Embryonic facial prominence (tissue), 1 donor: Measurements from ENCODE around the gene PCDHA3.
"Not testable (repeated sequence)": the region's sequence is repeated elsewhere in the genome, so short reads cannot be mapped to it uniquely, and the experiment has no call there.

Experiments
- DNase-seq: peaks from one replicate; pipeline ENCODE4 v3.0.0-alpha.2; 2016; ENCODE audit errors: extremely low spot score

PCDHA3 gene

DNA sequence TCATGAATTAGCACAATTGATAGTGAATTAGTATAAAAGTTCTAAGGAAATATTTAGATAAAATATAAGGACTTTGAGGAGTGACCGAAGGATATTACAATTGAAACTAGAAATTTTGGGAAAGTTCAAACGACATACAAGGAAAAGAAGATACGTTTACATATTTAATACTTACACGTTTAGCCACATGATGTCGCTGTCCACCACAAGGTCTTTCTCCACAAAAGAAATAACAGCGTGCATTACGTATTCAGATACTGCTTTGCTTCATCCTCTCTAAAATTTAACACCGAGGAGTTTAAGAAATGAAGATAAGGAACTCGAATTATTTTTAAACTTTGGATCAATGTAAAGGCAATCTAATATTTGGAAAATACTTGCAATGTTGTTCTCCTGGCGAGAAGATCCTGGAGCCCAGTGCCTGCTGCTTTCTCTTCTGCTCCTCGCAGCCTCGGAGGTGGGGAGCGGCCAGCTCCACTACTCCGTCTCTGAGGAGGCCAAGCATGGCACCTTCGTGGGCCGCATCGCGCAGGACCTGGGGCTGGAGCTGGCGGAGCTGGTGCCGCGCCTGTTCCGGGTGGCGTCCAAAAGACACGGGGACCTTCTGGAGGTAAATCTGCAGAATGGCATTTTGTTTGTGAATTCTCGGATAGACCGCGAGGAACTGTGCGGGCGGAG, at the start of gene PCDHA3:
Gene PCDHA3 (plus strand): TSS at position 242 of the 678 bp plus-strand sequence.
- DNase-seq: no peak

DNA sequence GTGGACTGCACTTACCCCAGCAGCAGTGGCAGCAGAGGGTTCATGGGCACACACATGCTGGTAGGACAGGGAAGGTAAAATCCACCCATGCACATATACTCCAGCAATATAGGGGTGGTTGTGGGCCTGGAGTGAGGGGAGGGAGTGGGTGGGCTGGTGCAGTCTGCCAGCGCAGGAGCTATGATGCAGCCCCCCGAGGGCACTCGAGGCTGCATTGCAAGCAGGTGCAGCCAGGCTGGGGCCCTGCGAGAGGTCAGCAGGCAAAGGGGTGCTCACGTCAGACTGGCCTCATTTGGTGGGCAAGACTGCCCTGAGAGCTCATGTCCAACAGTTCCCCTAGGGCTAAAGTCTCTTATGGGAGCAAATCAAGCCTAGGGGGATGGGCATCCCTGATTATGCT, 47.3 kb upstream of the PCDHA3 start:
- DNase-seq: no peak

DNA sequence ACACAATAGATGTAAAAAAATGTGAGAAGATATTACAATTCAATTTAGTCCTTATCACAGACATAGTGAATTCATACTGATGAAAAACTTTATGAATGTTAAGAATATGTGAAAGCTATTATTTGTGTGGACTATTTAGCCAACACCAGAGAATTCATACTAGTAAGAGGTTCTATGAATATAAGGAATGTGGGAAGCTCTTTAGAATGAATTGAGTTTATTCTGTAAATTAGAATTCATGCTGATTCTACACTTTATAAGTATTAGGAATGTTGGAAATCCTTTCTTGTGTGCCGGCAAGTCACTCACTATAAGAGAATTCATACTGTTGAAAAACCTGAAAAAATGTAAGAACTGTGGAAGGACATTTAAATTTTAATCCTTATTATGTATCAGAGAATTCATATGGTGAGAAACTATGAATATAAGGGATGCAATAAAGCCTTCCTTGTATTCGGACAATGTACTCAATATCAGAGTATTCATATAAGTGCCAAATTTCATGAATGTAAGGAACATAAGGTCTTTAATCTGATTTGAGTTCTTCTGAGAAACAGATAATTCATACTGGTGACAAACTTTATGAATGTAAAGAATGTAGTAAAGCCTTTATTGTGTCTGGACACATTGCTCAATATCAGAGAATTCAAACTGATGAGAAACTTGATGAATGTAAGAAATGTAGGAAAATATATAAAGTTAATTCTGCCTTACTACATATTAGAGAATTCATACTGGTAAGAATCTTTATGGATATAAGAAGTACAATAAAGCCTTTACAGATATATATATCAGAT, 36.5 kb upstream of the PCDHA3 start:
- no peak for DNase-seq

DNA sequence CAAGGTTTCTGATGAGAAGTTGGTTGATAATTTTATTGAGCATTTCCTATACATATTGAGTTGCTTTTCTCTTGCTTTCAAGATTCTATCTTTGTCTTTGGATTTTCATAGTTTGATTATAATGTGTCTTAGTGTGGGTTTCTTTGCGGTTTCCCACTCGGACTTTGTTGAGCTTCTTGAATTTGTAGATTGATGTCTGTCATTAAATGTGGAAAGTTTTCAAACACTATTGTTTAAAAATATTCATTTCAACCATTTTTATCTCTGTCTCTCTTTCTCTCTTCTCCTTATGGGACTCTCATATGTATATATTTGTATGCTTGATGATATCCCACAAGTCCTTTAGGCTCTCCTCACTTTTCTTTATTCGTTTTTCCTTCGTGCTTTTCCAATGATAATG, 33.4 kb upstream of the PCDHA3 start:
- no peak for DNase-seq

DNA sequence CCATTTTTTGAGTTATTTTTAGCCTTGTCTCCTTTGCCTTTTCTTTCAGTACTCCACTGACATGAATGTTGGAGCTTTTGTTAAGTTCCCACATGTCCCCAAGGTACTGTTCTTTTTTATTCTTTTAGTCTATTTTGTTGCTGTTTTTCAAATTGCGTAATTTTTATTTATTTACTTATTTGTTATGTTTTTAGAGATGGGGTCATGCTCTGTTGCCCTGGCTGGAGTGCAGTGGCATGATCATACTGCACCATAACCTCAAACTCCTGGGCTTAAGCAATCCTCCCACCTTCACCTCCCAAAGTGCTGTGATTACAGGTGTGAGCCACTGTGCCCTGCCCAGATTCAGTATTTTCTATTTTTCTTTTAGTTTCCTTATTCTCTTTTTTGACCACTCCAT, 20.3 kb upstream of the PCDHA3 start:
- no peak for DNase-seq

DNA sequence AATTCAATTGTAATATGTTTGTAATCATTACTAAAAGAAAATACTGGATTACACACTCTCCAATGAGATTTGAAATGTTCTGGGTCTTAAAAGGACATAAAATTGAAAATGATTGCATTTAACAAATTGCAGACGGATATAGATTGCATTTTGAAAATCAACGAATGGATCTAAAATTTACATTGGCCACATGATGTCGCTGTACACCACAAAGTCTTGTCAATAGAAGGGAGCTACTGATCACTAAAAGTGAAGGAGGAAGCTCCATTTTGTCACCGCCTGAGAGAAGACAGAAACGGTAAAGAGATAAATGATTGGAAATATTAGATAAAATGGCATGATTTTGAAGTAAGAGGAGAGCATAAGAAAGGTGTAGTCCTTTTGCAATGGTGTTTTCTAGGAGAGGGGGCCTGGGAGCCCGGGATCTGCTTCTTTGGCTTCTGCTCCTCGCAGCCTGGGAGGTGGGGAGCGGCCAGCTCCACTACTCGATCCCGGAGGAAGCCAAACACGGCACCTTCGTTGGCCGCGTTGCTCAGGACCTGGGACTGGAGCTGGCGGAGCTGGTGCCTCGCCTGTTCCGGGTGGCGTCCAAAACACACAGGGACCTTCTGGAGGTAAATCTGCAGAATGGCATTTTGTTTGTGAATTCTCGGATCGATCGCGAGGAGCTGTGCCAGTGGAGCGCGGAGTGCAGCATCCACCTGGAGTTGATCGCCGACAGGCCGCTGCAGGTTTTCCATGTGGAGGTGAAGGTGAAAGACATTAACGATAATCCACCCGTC, 14.8 kb upstream of the PCDHA3 start, which contains the start of gene PCDHA1:
Gene PCDHA1 (plus strand): TSS at position 236 of the 782 bp plus-strand sequence.
- no peak for DNase-seq

DNA sequence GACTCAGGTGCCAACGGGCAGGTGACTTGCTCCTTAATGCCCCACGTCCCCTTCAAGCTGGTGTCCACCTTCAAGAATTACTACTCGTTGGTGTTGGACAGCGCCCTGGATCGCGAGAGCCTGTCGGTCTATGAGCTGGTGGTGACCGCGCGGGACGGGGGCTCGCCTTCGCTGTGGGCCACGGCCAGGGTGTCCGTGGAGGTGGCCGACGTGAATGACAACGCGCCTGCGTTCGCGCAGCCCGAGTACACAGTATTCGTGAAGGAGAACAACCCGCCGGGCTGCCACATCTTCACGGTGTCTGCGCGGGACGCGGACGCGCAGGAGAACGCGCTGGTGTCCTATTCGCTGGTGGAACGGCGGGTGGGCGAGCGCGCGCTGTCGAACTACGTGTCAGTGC, 13.4 kb upstream of the PCDHA3 start:
- DNase-seq: not testable (repeated sequence)

DNA sequence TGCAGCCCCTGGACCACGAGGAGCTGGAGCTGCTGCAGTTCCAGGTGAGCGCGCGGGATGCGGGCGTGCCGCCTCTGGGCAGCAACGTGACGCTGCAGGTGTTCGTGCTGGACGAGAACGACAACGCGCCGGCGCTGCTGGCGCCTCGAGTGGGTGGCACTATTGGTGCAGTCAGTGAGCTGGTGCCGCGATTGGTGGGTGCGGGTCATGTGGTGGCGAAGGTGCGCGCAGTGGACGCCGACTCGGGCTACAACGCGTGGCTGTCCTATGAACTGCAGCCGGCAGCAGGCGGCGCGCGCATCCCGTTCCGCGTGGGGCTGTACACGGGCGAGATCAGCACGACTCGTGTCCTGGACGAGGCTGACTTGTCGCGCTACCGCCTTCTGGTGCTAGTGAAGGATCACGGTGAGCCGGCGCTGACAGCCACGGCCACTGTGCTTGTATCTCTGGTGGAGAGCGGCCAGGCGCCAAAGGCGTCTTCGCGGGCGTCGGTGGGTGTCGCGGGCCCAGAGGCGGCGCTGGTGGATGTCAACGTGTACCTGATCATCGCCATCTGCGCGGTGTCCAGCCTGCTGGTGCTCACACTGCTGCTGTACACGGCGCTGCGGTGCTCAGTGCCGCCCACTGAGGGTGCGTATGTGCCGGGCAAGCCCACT, 12.9 kb upstream of the PCDHA3 start:
- not testable (repeated sequence) for DNase-seq

DNA sequence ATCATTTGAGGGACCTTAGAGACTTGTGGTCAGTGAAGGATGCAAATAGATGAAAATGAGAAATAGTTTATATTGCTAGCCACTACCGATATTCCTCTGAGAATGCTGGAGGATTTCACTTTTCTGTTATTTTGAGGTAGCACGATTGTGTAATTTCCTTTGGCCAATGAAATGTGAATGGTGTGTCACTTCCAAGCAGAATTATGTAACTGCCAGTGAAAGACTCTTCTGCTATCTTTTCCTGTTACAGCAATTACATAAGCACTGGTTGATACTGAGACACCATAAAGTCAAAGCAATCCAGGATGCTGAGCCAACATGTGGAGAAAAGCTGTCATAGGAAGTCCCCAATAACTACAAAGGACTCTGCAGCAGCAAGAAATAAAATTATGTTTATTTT, 9.8 kb upstream of the PCDHA3 start:
- no peak for DNase-seq

DNA sequence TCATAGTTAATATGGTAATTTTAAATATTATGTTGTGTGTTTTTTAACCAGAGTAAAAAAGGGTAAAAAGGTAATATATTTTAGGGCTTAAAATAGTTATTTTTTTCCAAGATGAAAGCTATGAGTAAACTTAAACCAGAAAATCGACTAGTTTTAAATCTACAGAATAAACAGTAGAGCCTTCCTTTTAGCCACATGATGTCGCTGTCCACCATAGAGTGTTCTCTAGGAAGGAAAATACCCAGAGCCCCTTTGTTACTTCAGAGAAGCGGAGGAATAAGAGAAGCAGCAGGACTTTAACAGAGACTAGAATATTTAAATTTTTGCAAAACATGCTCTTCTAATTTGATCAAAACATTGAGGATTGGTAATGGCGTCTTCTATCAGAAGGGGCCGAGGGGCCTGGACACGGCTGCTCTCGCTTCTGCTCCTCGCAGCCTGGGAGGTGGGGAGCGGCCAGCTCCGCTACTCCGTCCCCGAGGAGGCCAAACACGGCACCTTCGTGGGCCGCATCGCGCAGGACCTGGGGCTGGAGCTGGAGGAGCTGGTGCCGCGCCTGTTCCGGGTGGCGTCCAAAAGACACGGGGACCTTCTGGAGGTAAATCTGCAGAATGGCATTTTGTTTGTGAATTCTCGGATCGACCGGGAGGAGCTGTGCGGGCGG, 6.1 kb upstream of the PCDHA3 start, which contains the start of gene PCDHA2:
Gene PCDHA2 (plus strand): TSS at position 258 of the 664 bp plus-strand sequence.
- no peak for DNase-seq

DNA sequence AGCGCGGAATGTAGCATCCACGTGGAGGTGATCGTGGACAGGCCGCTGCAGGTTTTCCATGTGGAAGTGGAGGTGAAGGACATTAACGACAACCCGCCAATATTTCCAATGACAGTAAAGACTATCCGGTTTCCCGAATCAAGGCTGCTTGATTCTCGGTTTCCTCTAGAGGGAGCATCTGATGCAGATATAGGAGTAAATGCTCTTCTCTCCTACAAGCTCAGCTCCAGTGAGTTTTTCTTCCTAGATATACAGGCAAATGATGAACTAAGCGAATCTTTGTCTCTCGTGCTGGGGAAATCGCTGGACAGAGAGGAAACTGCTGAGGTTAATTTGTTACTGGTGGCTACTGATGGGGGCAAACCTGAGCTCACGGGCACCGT, 5.6 kb upstream of the PCDHA3 start:
- DNase-seq: no peak

DNA sequence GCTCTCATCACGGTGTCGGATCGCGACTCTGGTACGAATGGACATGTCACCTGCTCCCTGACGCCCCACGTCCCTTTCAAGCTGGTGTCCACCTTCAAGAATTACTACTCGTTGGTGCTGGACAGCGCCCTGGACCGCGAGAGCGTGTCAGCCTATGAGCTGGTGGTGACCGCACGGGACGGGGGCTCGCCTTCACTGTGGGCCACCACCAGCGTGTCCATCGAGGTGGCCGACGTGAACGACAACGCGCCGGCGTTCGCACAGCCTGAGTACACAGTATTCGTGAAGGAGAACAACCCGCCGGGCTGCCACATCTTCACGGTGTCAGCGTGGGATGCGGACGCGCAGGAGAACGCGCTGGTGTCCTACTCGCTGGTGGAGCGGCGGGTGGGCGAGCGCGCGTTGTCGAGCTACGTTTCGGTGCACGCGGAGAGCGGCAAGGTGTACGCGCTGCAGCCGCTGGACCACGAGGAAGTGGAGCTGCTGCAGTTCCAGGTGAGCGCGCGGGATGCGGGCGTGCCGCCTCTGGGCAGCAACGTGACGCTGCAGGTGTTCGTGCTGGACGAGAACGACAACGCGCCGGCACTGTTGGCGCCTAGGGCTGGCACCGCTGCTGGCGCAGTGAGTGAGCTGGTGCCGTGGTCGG, 4.7 kb upstream of the PCDHA3 start:
- DNase-seq: not testable (repeated sequence)

DNA sequence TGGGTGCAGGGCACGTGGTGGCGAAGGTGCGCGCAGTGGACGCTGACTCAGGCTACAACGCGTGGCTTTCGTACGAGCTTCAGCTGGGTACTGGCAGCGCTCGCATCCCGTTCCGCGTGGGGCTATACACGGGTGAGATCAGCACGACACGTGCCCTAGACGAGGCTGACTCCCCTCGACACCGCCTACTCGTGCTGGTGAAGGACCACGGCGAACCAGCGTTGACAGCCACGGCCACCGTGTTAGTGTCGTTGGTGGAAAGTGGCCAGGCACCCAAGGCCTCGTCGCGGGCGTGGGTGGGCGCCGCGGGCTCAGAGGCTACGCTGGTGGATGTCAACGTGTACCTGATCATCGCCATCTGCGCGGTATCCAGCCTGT, 4.2 kb upstream of the PCDHA3 start:
- DNase-seq: no peak

DNA sequence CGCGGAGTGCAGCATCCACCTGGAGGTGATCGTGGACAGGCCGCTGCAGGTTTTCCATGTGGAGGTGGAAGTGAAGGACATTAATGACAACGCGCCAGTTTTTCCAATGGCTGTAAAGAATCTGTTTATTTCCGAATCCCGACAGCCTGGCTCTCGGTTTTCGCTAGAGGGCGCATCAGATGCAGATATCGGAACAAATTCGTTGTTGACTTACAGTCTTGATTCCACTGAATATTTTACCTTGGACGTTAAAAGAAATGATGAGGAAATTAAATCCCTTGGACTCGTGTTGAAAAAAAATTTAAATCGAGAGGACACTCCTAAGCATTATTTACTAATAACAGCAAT, 611 bp downstream of the PCDHA3 start:
- DNase-seq: no peak

DNA sequence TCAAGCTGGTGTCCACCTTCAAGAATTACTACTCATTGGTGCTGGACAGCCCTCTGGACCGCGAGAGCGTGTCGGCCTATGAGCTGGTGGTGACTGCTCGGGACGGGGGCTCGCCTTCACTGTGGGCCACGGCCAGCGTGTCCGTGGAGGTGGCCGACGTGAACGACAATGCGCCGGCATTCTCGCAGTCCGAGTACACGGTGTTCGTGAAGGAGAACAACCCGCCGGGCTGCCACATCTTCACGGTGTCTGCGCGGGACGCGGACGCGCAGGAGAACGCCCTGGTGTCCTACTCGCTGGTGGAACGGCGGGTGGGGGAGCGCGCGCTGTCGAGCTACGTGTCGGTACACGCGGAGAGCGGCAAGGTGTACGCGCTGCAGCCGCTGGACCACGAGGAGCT, 1.5 kb downstream of the PCDHA3 start:
- DNase-seq: not testable (repeated sequence)

DNA sequence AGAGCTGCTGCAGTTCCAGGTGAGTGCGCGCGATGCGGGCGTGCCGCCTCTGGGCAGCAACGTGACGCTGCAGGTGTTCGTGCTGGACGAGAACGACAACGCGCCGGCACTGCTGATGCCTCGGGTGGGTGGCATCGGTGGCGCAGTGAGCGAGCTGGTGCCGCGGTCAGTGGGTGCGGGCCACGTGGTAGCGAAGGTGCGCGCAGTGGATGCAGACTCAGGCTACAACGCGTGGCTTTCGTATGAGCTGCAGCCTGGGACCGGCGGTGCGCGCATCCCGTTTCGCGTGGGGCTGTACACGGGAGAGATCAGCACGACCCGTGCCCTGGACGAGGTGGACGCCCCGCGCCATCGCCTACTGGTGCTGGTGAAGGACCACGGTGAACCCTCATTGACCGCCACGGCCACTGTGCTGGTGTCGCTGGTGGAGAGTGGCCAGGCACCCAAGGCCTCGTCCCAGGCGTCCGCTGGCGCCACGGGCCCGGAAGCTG, 2.0 kb downstream of the PCDHA3 start:
- no peak for DNase-seq

DNA sequence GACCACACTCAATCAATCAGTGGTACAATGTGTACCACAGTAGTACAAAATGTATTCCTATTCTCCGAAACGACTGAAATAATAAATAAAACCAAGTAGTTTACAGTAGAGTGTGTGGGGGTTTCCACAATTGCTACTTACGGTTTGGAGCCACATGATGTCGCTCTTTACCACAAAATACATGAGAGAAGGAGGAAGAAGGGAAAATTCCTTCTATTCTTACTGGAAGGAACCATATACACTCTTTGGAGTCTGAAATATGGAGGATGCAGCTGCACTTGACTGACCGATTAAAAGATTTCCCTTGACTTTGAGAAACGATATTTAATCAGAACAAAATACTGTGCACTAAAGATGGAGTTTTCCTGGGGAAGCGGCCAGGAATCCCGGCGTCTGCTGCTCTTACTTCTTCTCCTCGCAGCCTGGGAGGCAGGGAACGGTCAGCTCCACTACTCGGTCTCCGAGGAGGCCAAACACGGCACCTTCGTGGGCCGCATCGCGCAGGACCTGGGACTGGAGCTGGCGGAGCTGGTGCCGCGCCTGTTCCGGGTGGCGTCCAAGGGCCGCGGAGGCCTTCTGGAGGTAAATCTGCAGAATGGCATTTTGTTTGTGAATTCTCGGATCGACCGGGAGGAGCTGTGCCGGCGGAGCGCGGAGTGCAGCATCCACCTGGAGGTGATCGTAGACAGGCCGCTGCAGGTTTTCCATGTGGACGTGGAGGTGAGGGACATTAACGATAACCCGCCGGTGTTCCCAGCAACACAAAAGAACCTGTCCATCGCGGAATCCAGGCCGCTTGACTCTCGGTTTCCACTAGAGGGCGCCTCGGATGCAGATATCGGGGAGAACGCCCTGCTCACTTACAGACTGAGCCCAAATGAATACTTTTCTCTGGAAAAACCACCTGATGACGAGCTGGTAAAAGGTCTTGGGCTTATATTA, 6.2 kb downstream of the PCDHA3 start, which contains the start of gene PCDHA4:
Gene PCDHA4 (plus strand): TSS at position 235 of the 942 bp plus-strand sequence.
- no peak for DNase-seq

DNA sequence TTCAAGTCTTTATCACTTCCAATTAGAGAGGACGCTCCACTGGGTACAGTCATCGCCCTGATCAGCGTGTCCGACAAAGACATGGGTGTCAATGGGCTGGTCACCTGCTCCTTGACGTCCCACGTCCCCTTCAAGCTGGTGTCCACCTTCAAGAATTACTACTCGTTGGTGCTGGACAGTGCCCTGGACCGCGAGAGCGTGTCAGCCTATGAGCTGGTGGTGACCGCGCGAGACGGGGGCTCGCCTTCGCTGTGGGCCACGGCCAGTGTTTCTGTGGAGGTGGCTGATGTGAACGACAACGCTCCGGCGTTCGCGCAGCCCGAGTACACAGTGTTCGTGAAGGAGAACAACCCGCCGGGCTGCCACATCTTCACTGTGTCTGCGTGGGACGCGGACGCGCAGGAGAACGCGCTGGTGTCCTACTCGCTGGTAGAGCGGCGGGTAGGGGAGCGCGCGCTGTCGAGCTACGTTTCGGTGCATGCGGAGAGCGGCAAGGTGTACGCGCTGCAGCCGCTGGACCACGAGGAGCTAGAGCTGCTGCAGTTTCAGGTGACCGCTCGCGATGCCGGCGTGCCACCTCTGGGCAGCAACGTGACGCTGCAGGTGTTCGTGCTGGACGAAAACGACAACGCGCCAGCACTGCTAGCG, 7.5 kb downstream of the PCDHA3 start:
- not testable (repeated sequence) for DNase-seq

DNA sequence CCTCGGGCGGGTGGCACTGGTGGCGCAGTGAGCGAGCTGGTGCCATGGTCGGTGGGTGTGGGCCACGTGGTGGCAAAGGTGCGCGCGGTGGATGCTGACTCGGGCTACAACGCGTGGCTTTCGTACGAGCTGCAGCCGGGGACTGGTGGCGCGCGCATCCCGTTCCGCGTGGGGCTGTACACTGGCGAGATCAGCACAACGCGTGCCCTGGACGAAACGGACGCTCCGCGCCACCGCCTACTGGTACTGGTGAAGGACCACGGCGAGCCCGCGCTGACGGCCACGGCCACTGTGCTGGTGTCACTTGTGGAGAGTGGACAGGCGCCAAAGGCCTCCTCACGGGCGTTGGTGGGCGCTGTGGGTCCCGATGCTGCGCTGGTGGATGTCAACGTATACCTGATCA, 8.0 kb downstream of the PCDHA3 start:
- DNase-seq: no peak
